GM21526 (cell line): Measurements from ENCODE around the gene LMO3.

ENCODE experiments used
- ATAC-seq: cut with Tn5 transposase; IDR thresholded peaks from one replicate; pipeline ENCODE4 v1.9.1; 2021; ENCODE audit warnings: moderate library complexity; ENCODE audit not compliant: unreplicated experiment, low FRiP score

LMO3 gene

GRCh38 chr12:16606117-16606200 is at the start of gene LMO3:
Gene LMO3 (minus strand): TSS chr12:16606162. CDS start chr12:16600860, 5,302 bp downstream.
- ATAC-seq = no peak

GRCh38 chr12:16636435-16637055 is 30.6 kb upstream of the LMO3 start:
- ATAC-seq = peak; percentile 77

DNA sequence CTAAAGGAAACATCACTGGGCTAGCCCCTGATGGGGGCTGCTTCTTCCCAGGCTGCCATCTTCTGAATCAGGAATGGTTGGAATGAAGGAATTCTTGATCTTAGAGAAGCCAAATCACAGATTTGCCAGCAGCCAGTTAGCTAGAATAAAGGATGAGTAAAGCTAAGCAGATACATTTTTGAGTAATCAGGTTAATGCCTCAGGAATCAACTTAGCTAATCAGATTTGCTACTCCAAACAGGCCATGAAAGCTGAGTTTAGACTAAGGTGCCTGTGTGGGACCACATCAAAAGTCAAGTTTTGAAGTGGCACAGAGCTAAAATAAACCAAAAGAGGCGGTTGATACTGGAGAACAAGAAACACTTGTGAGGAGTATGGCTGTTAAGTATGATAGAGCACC is 28.8 kb upstream of the LMO3 start:
- ATAC-seq = no peak

- no peak for ATAC-seq
Measured at GRCh38 chr12:16626991-16627390, 21.0 kb upstream of the LMO3 start.

DNA sequence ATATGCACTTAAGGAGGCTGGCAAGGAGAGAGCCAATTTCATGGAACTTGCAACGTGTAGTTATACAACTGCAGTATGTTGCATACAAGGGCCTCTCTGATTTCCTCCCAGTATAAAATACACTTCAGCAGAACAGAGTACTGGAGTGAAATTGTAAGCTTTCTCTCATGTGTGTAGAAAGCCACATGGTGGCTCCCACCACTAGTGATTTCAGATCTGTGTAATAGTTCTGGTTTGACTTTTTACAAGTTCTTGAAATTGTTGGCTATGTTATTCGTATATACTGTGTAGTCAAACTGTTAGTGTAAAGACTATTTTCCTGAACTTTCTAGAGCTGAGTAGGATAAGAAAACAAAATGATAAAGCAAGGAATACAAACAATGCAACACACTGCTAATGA is 16.4 kb upstream of the LMO3 start:
- ATAC-seq = no peak

DNA sequence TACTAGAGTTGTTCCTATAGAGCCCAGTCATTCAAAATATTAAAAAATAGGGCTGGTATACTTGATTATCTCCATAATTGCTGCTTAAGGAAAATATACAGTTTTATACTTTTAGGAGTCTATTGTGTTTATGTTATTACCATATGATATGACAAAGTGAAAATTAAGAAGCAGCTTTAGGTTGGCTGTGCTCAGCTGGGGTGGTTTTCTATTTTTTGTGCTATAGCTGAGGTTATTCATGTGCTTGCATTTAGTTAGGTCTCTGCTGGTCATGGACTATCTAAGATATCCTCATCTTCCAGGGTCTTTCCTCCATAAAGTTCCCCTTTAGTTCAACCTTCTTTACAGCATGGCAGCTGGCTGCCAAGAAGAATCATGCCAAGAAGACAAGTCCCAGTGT is 13.6 kb upstream of the LMO3 start:
- no peak for ATAC-seq

- ATAC-seq = no peak
Measured at GRCh38 chr12:16618256-16618655, 12.3 kb upstream of the LMO3 start.

DNA sequence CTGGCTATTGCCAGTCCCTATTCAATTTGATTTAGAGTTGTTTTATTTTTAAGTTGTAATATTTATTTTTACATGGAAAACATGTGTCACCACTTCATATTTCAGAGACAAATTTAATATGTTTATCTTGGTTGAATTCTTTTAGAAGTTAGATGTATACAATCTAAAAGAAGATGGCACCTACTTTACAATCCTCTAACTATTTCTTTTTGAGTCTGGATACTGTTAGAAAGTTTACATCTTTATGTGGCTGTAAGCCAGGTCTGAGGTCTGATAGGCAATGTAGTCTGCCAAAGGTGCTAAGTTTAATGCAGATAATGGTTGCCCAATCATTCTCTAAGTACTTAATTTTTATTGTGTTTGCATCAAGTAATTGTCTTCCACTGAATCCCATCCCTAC is 7.2 kb upstream of the LMO3 start:
- no peak for ATAC-seq

GRCh38 chr12:16612647-16613046 is 6.7 kb upstream of the LMO3 start:
- ATAC-seq = no peak

DNA sequence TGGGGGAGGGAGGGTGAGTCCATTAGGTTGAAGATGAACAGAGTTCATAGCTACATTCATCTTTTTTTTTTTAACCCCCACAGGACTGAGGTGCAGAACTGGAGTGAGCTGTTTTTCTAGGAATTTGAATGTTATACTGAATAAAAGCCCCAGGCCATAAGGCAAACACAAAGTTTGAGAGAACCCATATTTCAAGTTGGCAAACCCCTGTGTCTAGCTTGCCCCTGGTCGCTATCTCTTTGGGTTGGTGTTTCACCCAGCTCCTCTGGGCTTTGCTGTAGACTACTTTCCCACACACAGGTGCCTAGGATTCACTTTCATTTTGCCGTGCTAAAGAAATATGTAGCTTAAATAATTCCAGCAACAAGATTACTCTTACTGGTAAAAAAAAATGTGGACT is 5.2 kb upstream of the LMO3 start:
- ATAC-seq = no peak

DNA sequence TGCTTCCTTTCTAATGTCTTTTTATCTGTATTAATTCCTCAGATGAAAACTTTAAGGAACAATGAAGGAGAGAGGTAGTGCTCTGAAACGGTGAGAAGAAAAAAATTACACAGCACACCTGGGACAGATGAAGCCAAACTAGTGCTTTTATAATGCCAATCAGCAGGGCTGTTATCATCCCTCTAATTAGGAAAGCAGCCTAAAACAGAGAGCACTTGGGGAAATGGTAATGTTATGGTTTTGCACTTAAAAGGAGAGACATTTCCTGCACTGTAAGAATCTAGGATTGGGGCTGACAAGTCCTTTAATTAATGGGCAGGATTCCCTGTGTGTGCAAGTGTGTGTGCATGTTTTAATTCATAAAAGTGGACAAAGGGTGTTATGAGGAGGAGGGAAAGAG is 4.8 kb upstream of the LMO3 start:
- ATAC-seq = no peak

GRCh38 chr12:16610001-16610585 is 4.1 kb upstream of the LMO3 start:
- no peak for ATAC-seq

GRCh38 chr12:16608946-16609539 is 3.1 kb upstream of the LMO3 start:
- ATAC-seq = no peak

DNA sequence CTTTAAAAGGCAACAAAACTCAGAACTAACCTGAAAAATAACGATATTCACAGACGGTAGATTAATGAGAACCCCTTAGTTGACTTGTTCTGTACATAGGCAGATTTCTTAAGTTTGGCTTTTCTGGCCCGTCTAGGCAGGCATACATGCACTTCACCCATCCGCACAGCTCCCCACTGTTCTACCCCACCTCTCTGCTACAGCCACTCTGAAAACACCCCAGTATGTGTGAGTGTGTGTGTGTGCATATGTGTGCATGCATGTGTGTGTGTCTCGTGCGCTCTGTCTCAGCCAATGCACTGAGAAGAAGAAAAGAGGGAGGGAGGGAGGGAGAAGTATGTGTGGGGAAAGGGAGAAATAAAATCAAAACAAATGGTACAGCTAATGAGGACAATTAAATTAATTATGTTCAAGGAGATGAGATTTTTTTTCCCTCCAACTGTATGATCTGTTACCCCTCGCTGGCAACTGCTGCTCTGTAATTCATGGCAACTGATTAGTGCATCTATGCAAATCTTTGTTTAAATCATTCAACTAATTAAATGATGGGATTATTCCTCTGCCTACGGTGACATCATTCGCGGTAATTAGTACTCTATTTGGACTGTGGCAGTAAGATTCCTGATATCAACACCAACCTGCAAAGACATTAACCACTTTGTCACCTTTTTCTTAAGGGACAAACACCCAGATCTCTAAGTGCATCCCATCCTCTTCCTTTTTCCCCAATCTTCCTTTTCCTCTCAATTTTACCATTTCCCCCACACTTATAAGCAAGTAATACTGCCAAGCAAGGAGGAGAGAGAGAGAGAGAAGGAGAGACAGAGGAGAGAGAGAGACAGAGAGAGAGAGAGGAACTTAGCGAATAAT is 2.2 kb upstream of the LMO3 start:
- ATAC-seq = no peak

DNA sequence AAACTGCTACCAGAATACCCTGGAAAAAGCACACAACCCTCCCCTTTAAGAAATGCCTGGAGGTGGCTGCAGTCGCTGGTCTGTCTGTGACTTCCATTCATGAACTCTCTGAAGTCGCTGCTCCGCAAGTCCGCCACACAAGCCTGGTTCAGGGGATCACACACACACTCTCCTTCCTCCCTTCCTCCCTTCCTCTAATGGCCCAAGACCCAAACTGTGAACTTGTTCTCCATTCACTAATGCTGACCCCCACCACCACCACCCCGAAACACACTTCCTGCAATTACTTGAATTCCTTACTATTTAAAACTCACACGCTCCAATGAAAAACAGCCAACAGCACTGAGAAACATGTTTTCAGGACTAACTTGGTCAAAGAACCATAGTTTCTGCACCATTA is 1.0 kb upstream of the LMO3 start:
- ATAC-seq = no peak

GRCh38 chr12:16606201-16606849 is 363 bp upstream of the LMO3 start:
- ATAC-seq = no peak

GRCh38 chr12:16605642-16606116 is 283 bp downstream of the LMO3 start:
- no peak for ATAC-seq

GRCh38 chr12:16604596-16605252 is 1.2 kb downstream of the LMO3 start:
- no peak for ATAC-seq

DNA sequence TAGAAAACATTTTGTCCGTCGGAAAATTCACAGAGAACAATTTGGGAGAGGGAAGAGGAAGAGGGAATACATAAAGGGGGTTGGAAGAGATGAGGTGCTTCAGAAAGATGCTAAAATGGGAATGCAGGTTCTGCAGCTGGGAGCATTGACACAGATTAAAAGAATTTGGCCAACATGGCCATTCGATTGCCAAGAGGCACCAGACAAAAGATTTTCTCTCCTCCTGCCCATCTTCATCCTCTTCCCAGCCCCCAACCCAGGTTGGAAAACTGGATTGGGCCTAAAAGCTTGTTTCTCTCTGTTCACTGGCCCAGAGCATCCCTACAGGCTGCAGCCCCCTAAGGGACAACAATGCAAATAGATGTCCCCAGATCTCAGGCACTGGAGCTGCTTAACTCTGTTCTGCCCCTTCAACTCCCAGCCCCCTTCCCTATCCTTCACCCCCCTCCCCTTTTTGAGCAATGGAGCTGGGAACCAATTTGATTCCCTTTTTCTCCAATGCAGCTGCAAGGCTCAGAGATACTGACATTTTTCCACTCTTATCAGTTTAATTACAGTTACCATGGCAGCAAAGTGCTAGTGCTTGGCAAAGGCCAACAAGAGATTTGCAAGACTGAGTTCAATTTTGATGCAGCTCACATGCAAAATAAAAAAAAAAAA is 1.9 kb downstream of the LMO3 start:
- ATAC-seq = no peak

- no peak for ATAC-seq
Measured at GRCh38 chr12:16603260-16603915, 2.6 kb downstream of the LMO3 start.
